Thoracic aorta (tissue), 2 donors: ENCODE data around the gene ITPR3. TPM values are rescaled to one million over a fixed set of nuclear protein-coding genes. Genes with fewer than 3 reads are reported as not detected.
A peak's percentile ranks its signal among the peaks of the same experiment; 100 is the strongest.

Source experiments
- ATAC-seq: fragments of 150-250 bp; one replicate; pipeline ENCODE4 v1.8.0; 2017; ENCODE audit warnings: low read depth; ENCODE audit not compliant: insufficient number of reproducible peaks, low FRiP score
- DNase-seq: peaks from one replicate; pipeline ENCODE4 v3.0.0-alpha.2; 2020; ENCODE audit warnings: low spot score
- H3K27ac ChIP-seq, 2 donors: fragments of 200-600 bp; sonication (generic); 1 replicate in 1 of 2; 2 replicates in 1 of 2; pipeline ENCODE4 v1.5.1; 2016; ENCODE audit warnings: mild to moderate bottlenecking in 2 of 2, moderate library complexity in 2 of 2
- H3K27me3 ChIP-seq: fragments of 200-600 bp; sonication (generic); replicated peaks from 2 replicates; pipeline ENCODE4 v1.6.0; 2016; ENCODE audit warnings: mild to moderate bottlenecking; ENCODE audit not compliant: insufficient read depth
- H3K36me3 ChIP-seq: fragments of 200-600 bp; sonication (generic); one replicate; pipeline ENCODE4 v1.5.1; 2016
- H3K4me1 ChIP-seq, 2 donors: fragments of 200-600 bp; sonication (generic); 1 replicate in 1 of 2; 2 replicates in 1 of 2; pipeline versions ENCODE4 v1.5.1 to v1.6.0; 2016; ENCODE audit warnings: low read depth in 2 of 2, mild to moderate bottlenecking in 1 of 2; ENCODE audit not compliant: control insufficient read depth in 1 of 2
- H3K4me3 ChIP-seq: fragments of 200-600 bp; sonication (generic); 2 replicates; pipeline ENCODE4 v1.5.1; 2016; ENCODE audit warnings: mild to moderate bottlenecking
- H3K9me3 ChIP-seq: fragments of 200-600 bp; sonication (generic); 2 replicates; pipeline ENCODE4 v1.5.1; 2016
- total RNA-seq, 2 donors: library from RNA; depleted of rRNA; stranded (reverse); fragments of >200 nt; gene quantifications; one replicate each; pipeline versions ENCODE4 v1.1.0 to v1.2.3, GENCODE V29; 2016
- TF ChIP-seq, protein P1 (sequence below): fragments of 200-600 bp; sonication (generic); IDR thresholded peaks from one replicate; pipeline ENCODE4 v1.5.1; 2019; ENCODE audit warnings: antibody characterized with exemption

The ITPR3 gene
- total RNA-seq, 2 donors from 2014 or later, result 15.2 to 21.2 TPM

DNA sequence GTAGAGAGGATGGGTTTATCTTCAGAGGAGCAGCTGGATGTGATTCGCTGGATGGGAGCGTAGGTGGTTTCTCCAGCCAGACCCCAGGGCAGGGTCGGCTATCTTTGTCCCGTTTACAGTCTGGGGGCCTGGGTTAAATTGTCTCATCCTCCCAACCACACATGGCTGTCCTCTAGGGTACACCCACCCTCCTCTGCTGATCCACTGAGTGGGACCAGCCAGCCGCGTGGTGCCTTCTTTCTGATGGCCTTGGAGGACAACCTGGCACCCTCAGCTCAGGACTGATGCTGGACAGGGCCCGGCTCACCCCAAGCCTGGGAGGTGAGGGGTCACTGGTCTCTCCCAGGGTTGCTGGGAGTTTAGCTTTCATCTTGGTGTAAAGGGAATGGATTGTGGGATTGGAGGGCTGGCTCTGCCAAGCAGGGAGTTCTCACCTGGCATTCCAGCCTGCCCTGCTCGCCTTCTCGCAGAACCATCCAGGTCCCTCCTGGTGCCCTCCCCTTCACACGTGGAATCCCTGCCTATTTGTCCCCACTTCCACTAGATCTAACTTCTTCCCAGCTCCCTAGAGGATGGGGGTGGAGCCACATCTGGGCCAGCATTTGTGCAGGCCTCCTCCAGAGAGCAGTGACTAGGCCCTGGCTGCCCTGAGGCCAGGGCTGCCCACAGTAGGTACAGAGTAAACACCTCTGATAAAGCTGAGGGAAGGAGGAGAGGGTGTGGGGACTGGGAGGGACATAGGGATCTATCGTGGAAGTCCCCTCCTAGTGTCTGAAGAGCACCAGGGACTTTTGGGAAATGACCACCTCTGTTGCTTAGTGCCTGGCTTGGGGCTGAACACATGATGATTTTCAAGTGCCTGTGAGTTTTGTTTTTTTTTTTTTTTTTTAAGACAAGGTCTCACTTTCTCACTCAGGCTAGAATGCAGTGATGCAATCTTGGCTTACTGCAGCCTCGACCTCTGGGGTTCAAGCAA is 1.6 kb downstream of the ITPR3 start:
- ATAC-seq (no peak), DNase-seq (no peak)
- H3K27ac ChIP-seq, result no peak overlapping the region
- peak overlapping the region; percentile 78 for H3K4me3 ChIP-seq
- no peaks in the 10 kb centered on the region for H3K36me3 ChIP-seq
- peaks cover 6 to 20% of the 10 kb centered on the region in 2 donors for H3K4me1 ChIP-seq
- H3K9me3 ChIP-seq, result no peaks in the 10 kb centered on the region
- TF ChIP-seq, protein P1, sequence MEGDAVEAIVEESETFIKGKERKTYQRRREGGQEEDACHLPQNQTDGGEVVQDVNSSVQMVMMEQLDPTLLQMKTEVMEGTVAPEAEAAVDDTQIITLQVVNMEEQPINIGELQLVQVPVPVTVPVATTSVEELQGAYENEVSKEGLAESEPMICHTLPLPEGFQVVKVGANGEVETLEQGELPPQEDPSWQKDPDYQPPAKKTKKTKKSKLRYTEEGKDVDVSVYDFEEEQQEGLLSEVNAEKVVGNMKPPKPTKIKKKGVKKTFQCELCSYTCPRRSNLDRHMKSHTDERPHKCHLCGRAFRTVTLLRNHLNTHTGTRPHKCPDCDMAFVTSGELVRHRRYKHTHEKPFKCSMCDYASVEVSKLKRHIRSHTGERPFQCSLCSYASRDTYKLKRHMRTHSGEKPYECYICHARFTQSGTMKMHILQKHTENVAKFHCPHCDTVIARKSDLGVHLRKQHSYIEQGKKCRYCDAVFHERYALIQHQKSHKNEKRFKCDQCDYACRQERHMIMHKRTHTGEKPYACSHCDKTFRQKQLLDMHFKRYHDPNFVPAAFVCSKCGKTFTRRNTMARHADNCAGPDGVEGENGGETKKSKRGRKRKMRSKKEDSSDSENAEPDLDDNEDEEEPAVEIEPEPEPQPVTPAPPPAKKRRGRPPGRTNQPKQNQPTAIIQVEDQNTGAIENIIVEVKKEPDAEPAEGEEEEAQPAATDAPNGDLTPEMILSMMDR, result no peak
- no peaks in the 10 kb centered on the region for H3K27me3 ChIP-seq

DNA sequence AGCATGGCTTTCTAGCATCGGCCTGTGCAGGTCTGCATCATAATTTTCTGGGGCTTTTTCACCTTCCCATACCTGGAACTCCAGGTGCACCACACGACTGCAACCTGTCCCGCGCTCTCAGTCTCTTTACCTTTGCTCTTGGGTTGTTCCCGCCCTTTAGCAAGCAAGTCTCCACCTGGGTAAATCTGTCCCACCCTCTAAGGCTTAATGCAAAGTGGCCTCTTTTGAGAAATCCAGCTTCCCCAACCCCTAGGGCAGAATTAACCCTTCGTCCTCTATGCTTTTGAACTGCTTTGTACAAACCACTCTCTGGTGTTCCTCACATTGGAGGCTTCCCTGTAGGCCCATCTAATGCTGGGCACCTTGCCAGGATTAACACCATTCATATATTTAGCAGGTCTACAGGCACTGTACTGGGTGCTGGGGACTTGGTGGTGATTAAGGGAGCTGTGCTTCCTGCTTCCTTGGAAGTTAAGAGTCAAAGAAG is 2.8 kb downstream of the ITPR3 start:
- H3K27me3 ChIP-seq, result no peaks in the 10 kb centered on the region
- no peak overlapping the region for H3K4me3 ChIP-seq
- ATAC-seq (no peak), DNase-seq (no peak)
- no peaks in the 10 kb centered on the region for H3K9me3 ChIP-seq
- H3K27ac ChIP-seq, result no peak overlapping the region
- TF ChIP-seq, protein P1, result no peak
- H3K36me3 ChIP-seq, result no peaks in the 10 kb centered on the region
- H3K4me1 ChIP-seq, result peaks cover 6 to 20% of the 10 kb centered on the region in 2 donors

DNA sequence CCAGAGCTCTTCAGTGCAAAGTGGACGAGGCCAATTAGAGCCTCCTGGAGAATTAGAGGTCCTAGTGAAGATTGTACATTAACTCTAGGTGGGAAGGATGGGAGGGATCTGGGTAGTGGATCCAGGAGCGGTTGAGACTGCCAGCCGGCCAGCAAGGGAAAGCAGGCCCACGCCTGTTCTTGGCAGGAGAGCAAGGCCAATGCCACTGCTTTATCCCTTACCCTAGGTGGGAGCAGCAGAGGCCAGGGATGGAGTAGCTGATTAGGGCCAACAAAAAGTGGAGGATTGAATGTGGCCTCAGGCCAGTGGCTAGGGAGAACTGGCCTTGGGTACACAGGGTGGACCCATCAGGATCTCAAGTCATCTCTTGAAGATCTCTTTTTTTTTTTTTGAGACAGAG is 3.7 kb downstream of the ITPR3 start:
- Histone ChIP-seq H3K36me3 (no peaks in the 10 kb centered on the region), H3K9me3 (no peaks in the 10 kb centered on the region), H3K4me1 (peaks cover 6 to 20% of the 10 kb centered on the region in 2 donors), H3K4me3 (no peak overlapping the region), H3K27ac (no peak overlapping the region), H3K27me3 (no peaks in the 10 kb centered on the region)
- TF ChIP-seq, protein P1, result no peak
- DNase-seq (no peak), ATAC-seq (no peak)

DNA sequence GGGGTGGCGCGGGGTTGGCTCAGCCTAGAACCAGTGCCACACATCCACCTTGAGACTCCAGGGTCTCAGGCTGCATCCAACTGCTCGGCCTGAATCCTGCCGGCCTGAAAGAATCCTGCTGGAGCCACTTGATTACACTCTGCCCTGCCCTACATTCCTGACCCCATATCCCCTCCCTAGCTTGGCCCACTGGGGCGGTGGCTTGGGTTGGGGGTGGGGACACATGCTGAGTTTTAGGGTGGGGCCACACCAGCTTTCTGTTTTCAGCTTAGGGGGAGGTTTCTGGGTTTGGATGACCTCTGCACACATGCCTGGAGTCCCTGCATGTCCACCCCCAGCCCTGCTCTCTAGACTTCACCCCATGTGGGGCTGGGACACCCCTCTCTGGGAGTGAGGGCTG is 6.8 kb downstream of the ITPR3 start:
- H3K27me3 ChIP-seq, result no peaks in the 10 kb centered on the region
- TF ChIP-seq, protein P1, result no peak
- no peak for ATAC-seq
- H3K36me3 ChIP-seq, result no peaks in the 10 kb centered on the region
- DNase-seq, result no peak
- H3K9me3 ChIP-seq, result no peaks in the 10 kb centered on the region
- no peak overlapping the region for H3K27ac ChIP-seq
- H3K4me3 ChIP-seq, result no peak overlapping the region
- H3K4me1 ChIP-seq, result peaks cover 0 to 3% of the 10 kb centered on the region in 2 donors

DNA sequence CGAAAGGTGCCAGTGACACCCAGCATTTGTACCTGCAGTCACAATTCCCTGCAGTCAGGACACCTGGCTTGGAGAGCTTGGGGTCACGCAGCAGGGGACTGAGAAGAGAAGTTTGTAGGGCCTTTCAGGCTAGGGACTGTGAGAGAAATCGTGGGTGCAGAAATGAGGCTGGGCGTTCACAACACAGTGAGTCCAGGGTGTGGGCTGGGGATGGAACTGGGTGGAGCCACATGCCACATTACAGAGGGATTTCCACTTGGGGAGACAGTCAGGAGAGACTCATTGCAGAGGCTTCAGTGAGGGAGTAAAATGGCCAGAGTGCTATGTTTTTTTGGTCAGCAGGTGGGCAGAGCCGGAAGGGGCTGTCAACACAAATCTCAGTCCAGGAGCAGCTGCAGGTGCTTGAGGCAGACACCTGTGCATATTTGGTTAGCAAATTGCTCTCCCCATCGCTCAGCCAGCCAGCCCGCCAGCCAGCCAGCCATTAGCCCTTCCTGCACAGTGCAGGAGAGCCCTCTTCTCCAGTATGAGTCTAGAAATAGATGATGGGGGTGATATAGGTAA is 7.4 kb downstream of the ITPR3 start:
- no peak for DNase-seq
- Histone ChIP-seq H3K27ac (no peak overlapping the region), H3K4me1 (peaks cover 3 to 8% of the 10 kb centered on the region in 2 donors), H3K36me3 (no peaks in the 10 kb centered on the region), H3K4me3 (no peak overlapping the region), H3K9me3 (no peaks in the 10 kb centered on the region), H3K27me3 (no peaks in the 10 kb centered on the region)
- ATAC-seq, result no peak
- TF ChIP-seq, protein P1, result no peak
